Measurements from ENCODE around the gene NUP214.
A peak's percentile ranks its signal among the peaks of the same experiment; 100 is the strongest.

Gene NUP214

DNA sequence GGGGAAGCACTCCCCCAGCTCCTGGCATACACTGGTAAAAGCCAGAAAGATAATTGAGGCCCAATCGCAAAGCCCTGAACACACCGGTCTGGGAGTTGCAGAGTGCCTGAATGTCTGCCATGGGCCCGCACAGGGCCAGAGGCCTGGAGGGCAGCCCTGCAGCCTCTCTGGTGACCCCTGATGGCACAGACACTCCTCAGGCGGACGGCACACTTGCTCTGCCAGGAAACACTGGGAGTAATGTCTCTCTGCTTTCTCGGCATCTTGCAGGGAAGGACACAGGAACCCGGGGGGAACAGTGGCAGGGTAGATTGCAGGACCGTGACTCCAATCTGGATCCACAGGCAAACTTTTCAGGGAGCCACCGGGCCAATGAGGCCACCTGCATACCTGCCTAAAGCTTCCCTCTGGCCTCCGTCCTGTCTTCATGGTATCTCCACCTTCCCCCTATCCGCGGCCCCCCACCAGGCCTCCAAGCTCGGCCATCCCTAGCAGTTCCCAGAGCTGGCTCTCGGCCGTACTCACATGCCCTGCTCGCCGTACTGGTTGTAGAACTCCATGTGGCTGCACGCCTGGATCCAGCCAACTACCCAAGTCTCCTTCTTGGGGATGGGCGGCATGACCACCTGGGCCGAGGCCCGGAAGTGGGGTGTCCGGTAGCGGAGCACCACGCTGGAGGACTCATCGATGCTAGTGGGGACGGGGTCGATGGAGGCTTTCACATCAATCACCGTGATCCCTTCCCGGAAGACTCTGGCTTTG lies 150.1 kb downstream of the NUP214 start:
- H3K4me3 ChIP-seq (ENCODE audit: low read depth, low read length): no peak overlapping the region; the same call in 1 of the 2 replicates
- H3K27ac ChIP-seq (ENCODE audit: low read depth, low read length): no peak overlapping the region
- peaks cover 14% of the 10 kb centered on the region for H3K27me3 ChIP-seq (ENCODE audit: control insufficient read depth, insufficient read depth, low read length)
- H3K9me3 ChIP-seq (ENCODE audit: control insufficient read depth, insufficient read depth, low read length): no peaks in the 10 kb centered on the region
- H3K36me3 ChIP-seq (ENCODE audit: control insufficient read depth, insufficient read depth, low read length): no peaks in the 10 kb centered on the region
- peaks cover 12% of the 10 kb centered on the region; the same call in 1 of the 2 replicates for H3K4me1 ChIP-seq (ENCODE audit: control insufficient read depth, insufficient read depth, low read length)
- H3K9ac ChIP-seq (ENCODE audit: low read depth, low read length): no peak overlapping the region

DNA sequence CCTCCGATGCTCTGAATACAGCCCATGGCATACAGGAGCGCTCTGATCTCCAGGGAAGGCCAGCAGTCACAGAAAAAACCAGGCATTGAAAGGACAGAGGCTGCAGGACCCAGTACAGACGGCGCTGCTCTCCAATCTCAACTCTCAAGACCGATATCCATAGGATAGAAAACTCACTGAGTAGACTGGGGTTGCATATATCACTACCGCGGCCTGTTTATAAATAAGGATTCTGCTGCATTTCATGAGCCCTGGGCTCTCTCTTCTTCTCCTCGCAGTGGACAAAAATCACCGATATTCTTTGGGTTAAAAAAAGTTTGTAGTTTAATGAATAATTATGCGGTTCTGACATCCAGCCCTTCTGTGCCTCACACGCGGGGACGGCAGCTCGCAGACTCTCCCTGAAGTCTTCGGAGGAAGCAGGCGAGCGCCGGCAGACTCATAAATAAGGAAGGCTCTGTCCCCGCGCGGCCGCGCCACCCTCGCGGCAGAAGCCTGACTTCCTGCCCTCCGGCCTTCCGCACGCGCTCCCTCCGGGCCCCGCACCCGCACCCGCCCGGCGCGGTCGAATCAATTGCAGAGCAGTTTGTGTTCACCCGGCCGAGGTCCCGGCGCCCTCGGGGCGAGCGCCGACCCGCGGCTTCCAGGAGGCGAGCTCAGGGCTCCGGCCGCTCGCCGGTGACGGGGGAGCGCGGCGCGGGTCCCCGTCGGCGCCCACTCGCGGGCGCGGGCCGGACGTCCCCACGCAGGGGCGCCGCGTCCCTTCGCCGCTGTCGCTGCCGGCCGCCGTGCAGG lies 150.9 kb downstream of the NUP214 start, which contains the start of gene FAM78A:
Gene FAM78A (minus strand): TSS at position 417 of the 795 bp plus-strand sequence. CDS start 331 bp downstream, at position 86.
- H3K36me3 ChIP-seq (ENCODE audit: control insufficient read depth, insufficient read depth, low read length): no peaks in the 10 kb centered on the region

DNA sequence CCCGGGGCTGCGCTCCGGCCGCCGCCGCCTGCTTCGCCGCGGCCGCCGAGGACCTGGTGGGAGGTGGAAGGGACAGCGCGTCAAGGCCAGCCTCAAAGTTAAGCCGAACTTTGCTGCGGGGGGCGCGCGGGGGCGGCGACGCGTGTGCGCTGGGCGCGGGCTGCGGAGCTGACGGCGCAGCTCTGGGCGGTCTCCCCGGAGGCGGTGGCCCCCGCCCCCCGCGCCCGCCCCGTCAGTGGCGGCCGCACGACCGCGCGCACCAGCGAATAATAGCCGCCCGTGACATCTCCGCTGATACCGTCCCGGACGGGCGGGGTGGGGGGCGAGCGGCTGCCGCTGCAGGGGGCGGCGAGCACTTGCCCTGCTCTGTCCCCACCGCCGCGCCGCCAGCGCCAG lies 151.5 kb downstream of the NUP214 start:
- H3K4me1 ChIP-seq (ENCODE audit: control insufficient read depth, insufficient read depth, low read length): peaks cover 10% of the 10 kb centered on the region; the same call in 1 of the 2 replicates
- H3K27ac ChIP-seq (ENCODE audit: low read depth, low read length): no peak overlapping the region
- H3K9ac ChIP-seq (ENCODE audit: low read depth, low read length): no peak overlapping the region

More for the DNA sequence above, 150.9 kb downstream of the NUP214 start, which contains the start of gene FAM78A:
- Histone ChIP-seq H3K9ac (ENCODE audit: low read depth, low read length) (no peak within 1 kb of the TSS), H3K27ac (ENCODE audit: low read depth, low read length) (no peak within 1 kb of the TSS), H3K27me3 (ENCODE audit: control insufficient read depth, insufficient read depth, low read length) (peaks cover 16% of the 10 kb centered on the region), H3K4me1 (ENCODE audit: control insufficient read depth, insufficient read depth, low read length) (peaks cover 10% of the 10 kb centered on the region; the same call in 1 of the 2 replicates), H3K9me3 (ENCODE audit: control insufficient read depth, insufficient read depth, low read length) (no peaks in the 10 kb centered on the region), H3K4me3 (ENCODE audit: low read depth, low read length) (peak within 1 kb of the TSS; percentile 63)

GRCh38 chr9:131277287-131277909 lies 152.0 kb downstream of the NUP214 start:
- Histone ChIP-seq H3K9ac (ENCODE audit: low read depth, low read length) (no peak overlapping the region), H3K4me1 (ENCODE audit: control insufficient read depth, insufficient read depth, low read length) (peaks cover 10% of the 10 kb centered on the region; the same call in 1 of the 2 replicates), H3K4me3 (ENCODE audit: low read depth, low read length) (peak overlapping the region; percentile 63), H3K27me3 (ENCODE audit: control insufficient read depth, insufficient read depth, low read length) (peaks cover 27% of the 10 kb centered on the region), H3K36me3 (ENCODE audit: control insufficient read depth, insufficient read depth, low read length) (no peaks in the 10 kb centered on the region), H3K9me3 (ENCODE audit: control insufficient read depth, insufficient read depth, low read length) (no peaks in the 10 kb centered on the region), H3K27ac (ENCODE audit: low read depth, low read length) (no peak overlapping the region)

More for the DNA sequence above, 151.5 kb downstream of the NUP214 start:
- H3K36me3 ChIP-seq (ENCODE audit: control insufficient read depth, insufficient read depth, low read length): no peaks in the 10 kb centered on the region
- peaks cover 22% of the 10 kb centered on the region for H3K27me3 ChIP-seq (ENCODE audit: control insufficient read depth, insufficient read depth, low read length)
- H3K4me3 ChIP-seq (ENCODE audit: low read depth, low read length): peak overlapping the region; percentile 63
- no peaks in the 10 kb centered on the region for H3K9me3 ChIP-seq (ENCODE audit: control insufficient read depth, insufficient read depth, low read length)

DNA sequence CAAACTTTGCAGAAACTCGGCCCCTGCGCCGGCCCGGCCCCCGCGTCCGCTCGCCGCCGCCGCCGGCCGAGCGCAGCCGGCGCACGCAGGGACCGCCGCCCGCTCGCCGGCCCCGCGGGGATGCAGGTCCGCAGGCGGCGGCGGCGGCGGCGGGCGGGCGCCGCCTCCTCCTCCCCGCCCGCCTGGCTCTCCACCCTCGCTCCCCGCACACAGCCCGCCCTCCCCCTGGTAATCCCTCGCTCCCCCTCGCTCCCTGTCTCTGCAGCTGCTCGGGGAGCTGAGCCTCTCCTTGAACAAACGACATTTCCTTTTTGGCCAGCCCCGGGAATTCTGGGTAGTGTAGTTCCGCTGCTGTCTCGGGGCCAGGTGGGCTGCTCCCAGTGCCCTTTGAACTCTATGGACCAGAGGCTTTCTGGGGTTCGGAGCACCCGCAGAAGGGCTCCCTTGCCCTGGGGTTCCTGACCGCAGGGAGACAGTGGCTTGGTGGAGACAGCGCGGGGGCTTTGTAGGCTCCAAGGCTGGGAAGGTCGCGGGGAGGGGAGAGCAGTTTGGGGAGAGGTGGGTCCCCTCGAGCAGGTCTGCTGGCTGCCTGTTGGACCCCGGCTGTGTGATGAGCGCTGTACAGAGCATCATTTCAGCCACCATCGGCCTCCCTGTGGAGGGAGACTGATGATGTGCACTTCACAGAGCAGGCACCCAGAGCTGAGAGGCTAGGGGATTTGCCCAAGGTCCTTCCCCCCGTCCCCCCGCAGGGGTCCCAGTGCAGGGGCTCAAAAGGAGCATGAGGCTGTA lies 152.7 kb downstream of the NUP214 start:
- Histone ChIP-seq H3K36me3 (ENCODE audit: control insufficient read depth, insufficient read depth, low read length) (no peaks in the 10 kb centered on the region), H3K4me3 (ENCODE audit: low read depth, low read length) (peak overlapping the region; percentile 63; the same call in 1 of the 2 replicates), H3K4me1 (ENCODE audit: control insufficient read depth, insufficient read depth, low read length) (peaks cover 10% of the 10 kb centered on the region; the same call in 1 of the 2 replicates), H3K9ac (ENCODE audit: low read depth, low read length) (no peak overlapping the region), H3K27ac (ENCODE audit: low read depth, low read length) (no peak overlapping the region), H3K9me3 (ENCODE audit: control insufficient read depth, insufficient read depth, low read length) (no peaks in the 10 kb centered on the region), H3K27me3 (ENCODE audit: control insufficient read depth, insufficient read depth, low read length) (peaks cover 28% of the 10 kb centered on the region)

- H3K36me3 ChIP-seq (ENCODE audit: control insufficient read depth, insufficient read depth, low read length): no peaks in the 10 kb centered on the region
- H3K9ac ChIP-seq (ENCODE audit: low read depth, low read length): no peak overlapping the region
- H3K4me1 ChIP-seq (ENCODE audit: control insufficient read depth, insufficient read depth, low read length): peaks cover 10% of the 10 kb centered on the region; the same call in 1 of the 2 replicates
- no peak overlapping the region for H3K27ac ChIP-seq (ENCODE audit: low read depth, low read length)
- peaks cover 32% of the 10 kb centered on the region for H3K27me3 ChIP-seq (ENCODE audit: control insufficient read depth, insufficient read depth, low read length)
- no peak overlapping the region for H3K4me3 ChIP-seq (ENCODE audit: low read depth, low read length)
- no peaks in the 10 kb centered on the region for H3K9me3 ChIP-seq (ENCODE audit: control insufficient read depth, insufficient read depth, low read length)
These were observed 153.3 kb downstream of the NUP214 start for GRCh38 chr9:131278702-131279111.

DNA sequence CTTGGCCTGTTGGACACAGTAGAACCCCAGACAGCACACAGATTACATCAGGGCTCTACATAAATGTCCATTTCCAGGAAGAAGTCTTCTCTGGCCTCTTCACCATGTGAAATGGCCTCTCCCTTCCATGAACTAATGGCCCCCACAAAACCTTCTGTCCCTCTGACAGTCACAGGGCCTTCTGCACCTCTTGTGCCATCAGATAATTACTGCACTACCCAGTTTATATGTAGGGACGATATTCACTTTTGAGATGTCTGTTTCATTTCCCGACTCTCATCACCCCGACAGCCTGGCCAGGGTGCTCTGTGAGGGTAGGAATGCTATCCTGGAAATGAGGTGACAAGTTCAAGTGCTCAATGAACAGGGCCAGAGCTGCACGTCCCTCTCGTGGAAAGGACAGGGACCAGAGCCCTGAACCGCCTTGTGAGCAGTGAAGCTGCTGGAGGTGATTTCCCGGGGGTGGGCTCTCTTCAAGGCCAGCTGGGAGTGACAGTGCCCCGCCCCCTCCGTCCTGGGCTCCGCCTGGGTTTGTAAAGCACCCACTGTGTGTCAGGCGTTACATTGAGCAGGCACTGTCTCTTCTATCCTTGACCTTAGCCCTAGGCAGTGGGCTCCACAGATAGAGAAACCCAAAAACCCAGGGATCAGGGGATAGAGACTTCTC lies 153.9 kb downstream of the NUP214 start:
- Histone ChIP-seq H3K27ac (ENCODE audit: low read depth, low read length) (no peak overlapping the region), H3K27me3 (ENCODE audit: control insufficient read depth, insufficient read depth, low read length) (peaks cover 32% of the 10 kb centered on the region), H3K4me3 (ENCODE audit: low read depth, low read length) (no peak overlapping the region), H3K9ac (ENCODE audit: low read depth, low read length) (no peak overlapping the region), H3K4me1 (ENCODE audit: control insufficient read depth, insufficient read depth, low read length) (peaks cover 5% of the 10 kb centered on the region; the same call in 1 of the 2 replicates), H3K9me3 (ENCODE audit: control insufficient read depth, insufficient read depth, low read length) (no peaks in the 10 kb centered on the region), H3K36me3 (ENCODE audit: control insufficient read depth, insufficient read depth, low read length) (no peaks in the 10 kb centered on the region)

DNA sequence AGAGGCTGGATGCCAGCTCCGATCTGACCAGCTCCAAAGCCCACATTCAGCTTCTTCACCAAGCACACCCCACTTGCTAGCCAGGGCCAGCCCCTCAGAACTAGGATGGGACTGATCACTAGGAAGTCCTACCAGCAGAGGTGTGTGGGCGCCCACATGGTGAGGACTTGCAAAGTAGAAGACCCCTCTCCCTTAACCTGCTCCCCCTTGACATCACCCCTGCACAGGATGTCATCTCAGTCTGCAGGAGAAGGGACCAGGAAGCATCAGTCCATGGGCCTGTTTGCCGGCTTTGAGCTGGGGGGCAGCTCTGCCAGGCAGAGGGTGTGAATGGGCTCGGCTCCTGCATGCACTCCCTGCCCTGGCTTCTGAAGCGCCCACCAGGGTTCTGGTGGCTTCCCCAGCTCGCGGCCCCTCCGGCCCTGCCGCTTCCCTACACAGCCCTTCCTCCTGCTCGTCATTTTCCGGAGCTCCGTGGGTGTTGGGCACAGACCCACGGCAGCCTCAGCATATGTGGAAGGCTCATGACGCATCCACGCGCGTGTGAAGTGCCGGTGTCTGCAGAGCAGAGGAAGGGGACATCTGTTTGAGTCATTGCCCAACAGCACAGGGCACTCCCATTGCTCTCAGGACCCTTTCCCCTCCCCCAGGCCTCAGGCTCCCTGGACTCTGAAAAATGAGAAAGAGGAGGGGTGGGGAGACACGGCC lies 154.6 kb downstream of the NUP214 start:
- Histone ChIP-seq H3K4me1 (ENCODE audit: control insufficient read depth, insufficient read depth, low read length) (peaks cover 5% of the 10 kb centered on the region; the same call in 1 of the 2 replicates), H3K9me3 (ENCODE audit: control insufficient read depth, insufficient read depth, low read length) (no peaks in the 10 kb centered on the region), H3K27me3 (ENCODE audit: control insufficient read depth, insufficient read depth, low read length) (peaks cover 32% of the 10 kb centered on the region), H3K27ac (ENCODE audit: low read depth, low read length) (no peak overlapping the region), H3K36me3 (ENCODE audit: control insufficient read depth, insufficient read depth, low read length) (no peaks in the 10 kb centered on the region), H3K9ac (ENCODE audit: low read depth, low read length) (no peak overlapping the region), H3K4me3 (ENCODE audit: low read depth, low read length) (no peak overlapping the region)

DNA sequence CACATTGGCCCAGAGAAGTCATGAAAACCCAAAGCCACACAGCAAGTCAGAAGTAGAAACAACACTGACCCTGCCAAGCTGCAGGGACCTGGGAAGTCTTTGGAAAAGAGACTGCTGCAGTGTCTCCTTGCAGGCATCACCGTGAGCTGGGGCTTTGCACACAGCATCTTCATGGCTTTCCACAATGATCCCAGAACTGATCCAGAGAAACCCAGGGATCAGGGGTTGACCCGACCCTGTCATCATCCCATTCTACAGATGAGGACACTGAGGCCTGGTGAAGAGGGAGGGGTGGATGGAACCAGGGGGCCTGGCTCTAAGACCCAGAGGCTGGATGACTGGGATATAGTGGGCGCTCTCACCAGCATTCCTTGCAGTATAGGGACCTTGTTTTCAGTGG lies 155.3 kb downstream of the NUP214 start:
- peaks cover 27% of the 10 kb centered on the region for H3K27me3 ChIP-seq (ENCODE audit: control insufficient read depth, insufficient read depth, low read length)
- no peak overlapping the region for H3K9ac ChIP-seq (ENCODE audit: low read depth, low read length)
- H3K4me1 ChIP-seq (ENCODE audit: control insufficient read depth, insufficient read depth, low read length): peaks cover 3% of the 10 kb centered on the region; the same call in 1 of the 2 replicates
- H3K27ac ChIP-seq (ENCODE audit: low read depth, low read length): no peak overlapping the region
- no peak overlapping the region for H3K4me3 ChIP-seq (ENCODE audit: low read depth, low read length)
- no peaks in the 10 kb centered on the region for H3K36me3 ChIP-seq (ENCODE audit: control insufficient read depth, insufficient read depth, low read length)
- no peaks in the 10 kb centered on the region for H3K9me3 ChIP-seq (ENCODE audit: control insufficient read depth, insufficient read depth, low read length)

Data from HUES48 (cell line).